Stromal cell of bone marrow (primary cell): ENCODE results near the gene GRM5.
"Not testable (repeated sequence)": the region's sequence is repeated elsewhere in the genome, so short reads cannot be mapped to it uniquely, and the experiment has no call there.

ENCODE experiments used
- DNase-seq: peaks from one replicate; pipeline ENCODE4 v3.0.0-alpha.2; 2012; ENCODE audit warnings: low read depth

GRM5 gene

GRCh38 chr11:88972210-88972609 lies 93.6 kb downstream of the GRM5 start:
- no peak for DNase-seq

- DNase-seq: not testable (repeated sequence)
Measured at GRCh38 chr11:88961621-88962020, 104.2 kb downstream of the GRM5 start.

- DNase-seq: not testable (repeated sequence)
Measured at GRCh38 chr11:88959857-88960256, 105.9 kb downstream of the GRM5 start.

GRCh38 chr11:88950975-88951374 lies 114.8 kb downstream of the GRM5 start:
- DNase-seq: no peak

GRCh38 chr11:88948908-88949307 lies 116.9 kb downstream of the GRM5 start:
- not testable (repeated sequence) for DNase-seq

- not testable (repeated sequence) for DNase-seq
Measured at GRCh38 chr11:88947843-88948572, 117.8 kb downstream of the GRM5 start.

- not testable (repeated sequence) for DNase-seq
Measured at GRCh38 chr11:88929665-88930064, 136.1 kb downstream of the GRM5 start.

- DNase-seq: not testable (repeated sequence)
Measured at GRCh38 chr11:88917065-88917464, 148.7 kb downstream of the GRM5 start.

- DNase-seq: no peak
Measured at GRCh38 chr11:88909500-88909899, 156.3 kb downstream of the GRM5 start.

GRCh38 chr11:88901436-88901835 lies 164.3 kb downstream of the GRM5 start:
- DNase-seq: not testable (repeated sequence)

GRCh38 chr11:88888855-88889254 lies 176.9 kb downstream of the GRM5 start:
- DNase-seq: not testable (repeated sequence)

- DNase-seq: peak; percentile 21
Measured at GRCh38 chr11:88886796-88887195, 179.0 kb downstream of the GRM5 start.

GRCh38 chr11:88882800-88883199 lies 183.0 kb downstream of the GRM5 start:
- DNase-seq: not testable (repeated sequence)

- DNase-seq: no peak
Measured at GRCh38 chr11:88861618-88862017, 204.2 kb downstream of the GRM5 start.

GRCh38 chr11:88860431-88860830 lies 205.4 kb downstream of the GRM5 start:
- DNase-seq: not testable (repeated sequence)

GRCh38 chr11:88853963-88854362 lies 211.8 kb downstream of the GRM5 start:
- not testable (repeated sequence) for DNase-seq

- DNase-seq: not testable (repeated sequence)
Measured at GRCh38 chr11:88851547-88851946, 214.2 kb downstream of the GRM5 start.

GRCh38 chr11:88849773-88850172 lies 216.0 kb downstream of the GRM5 start:
- not testable (repeated sequence) for DNase-seq

GRCh38 chr11:88849368-88849767 lies 216.4 kb downstream of the GRM5 start:
- peak; percentile 58 for DNase-seq

GRCh38 chr11:88846266-88846665 lies 219.5 kb downstream of the GRM5 start:
- not testable (repeated sequence) for DNase-seq

- not testable (repeated sequence) for DNase-seq
Measured at GRCh38 chr11:88844941-88845340, 220.8 kb downstream of the GRM5 start.

- DNase-seq: not testable (repeated sequence)
Measured at GRCh38 chr11:88843766-88844426, 221.9 kb downstream of the GRM5 start.

GRCh38 chr11:88838139-88838538 lies 227.6 kb downstream of the GRM5 start:
- DNase-seq: peak; percentile 14
